ENCODE data around the gene TANK. TPM values are rescaled to one million over a fixed set of nuclear protein-coding genes. Genes with fewer than 3 reads are reported as not detected.

The TANK gene
- total RNA-seq, 1 experiment from 2014 or later = 17.8 TPM

DNA sequence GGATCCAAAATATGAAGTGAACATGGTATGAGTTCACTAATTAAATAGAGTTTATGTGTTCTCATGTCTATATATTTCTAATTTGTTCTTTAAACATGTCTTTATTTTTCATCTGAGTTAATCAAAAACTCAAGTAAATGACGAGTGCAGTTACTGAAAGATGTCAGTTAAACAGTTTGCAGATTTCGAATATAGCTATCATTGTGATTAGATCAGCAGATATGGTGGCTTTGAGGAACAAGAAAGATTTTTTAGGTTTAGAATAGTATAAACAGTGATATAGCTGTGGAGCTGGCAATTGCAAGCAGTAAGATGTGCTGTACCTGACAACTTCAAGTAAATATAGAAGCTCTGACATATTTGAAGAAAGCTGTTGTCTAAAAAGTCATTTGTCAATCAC lies 49.7 kb downstream of the TANK start:
- peaks cover 1% of the 10 kb centered on the region; the same call in 1 of the 2 replicates for H3K36me3 ChIP-seq (replicated peaks; ENCODE audit: control insufficient read depth, insufficient read depth, low read length)
- no peaks in the 10 kb centered on the region for H3K27me3 ChIP-seq (ENCODE audit: control insufficient read depth, insufficient read depth, low read length)
- DNase-seq = no peak
- H3K4me3 ChIP-seq (ENCODE audit: insufficient read depth, low read depth, low read length) = no peak overlapping the region

DNA sequence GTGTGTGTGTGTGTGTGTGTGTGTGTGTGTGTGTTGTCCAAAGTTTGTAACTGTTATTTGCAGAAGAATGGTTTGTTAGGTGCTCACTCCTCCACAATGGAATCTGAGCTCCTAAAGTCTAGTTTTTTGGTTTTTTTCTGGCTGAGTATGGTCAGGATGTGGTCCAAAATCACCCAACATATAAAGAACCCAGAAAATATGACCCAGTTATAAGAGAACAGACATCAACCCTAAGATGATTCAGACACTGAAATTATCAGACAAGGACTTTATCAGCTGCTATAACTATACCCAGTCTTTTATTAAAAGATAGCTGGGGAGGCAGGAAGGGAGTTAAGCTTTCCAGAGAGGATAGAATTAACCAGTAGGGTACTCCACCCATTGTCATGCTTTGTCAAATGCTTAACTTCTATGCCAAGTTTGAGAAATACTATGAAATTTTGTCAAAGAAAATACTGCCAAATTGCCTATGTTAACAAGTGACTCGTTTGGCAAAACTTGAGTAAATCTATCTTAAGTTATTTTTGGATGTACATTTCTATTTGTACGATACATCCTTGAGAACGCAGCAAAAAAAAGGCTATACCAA lies 57.5 kb downstream of the TANK start:
- Histone ChIP-seq H3K4me3 (ENCODE audit: insufficient read depth, low read depth, low read length) (no peak overlapping the region), H3K27me3 (ENCODE audit: control insufficient read depth, insufficient read depth, low read length) (no peaks in the 10 kb centered on the region), H3K36me3 (replicated peaks; ENCODE audit: control insufficient read depth, insufficient read depth, low read length) (no peaks in the 10 kb centered on the region)
- DNase-seq = no peak

DNA sequence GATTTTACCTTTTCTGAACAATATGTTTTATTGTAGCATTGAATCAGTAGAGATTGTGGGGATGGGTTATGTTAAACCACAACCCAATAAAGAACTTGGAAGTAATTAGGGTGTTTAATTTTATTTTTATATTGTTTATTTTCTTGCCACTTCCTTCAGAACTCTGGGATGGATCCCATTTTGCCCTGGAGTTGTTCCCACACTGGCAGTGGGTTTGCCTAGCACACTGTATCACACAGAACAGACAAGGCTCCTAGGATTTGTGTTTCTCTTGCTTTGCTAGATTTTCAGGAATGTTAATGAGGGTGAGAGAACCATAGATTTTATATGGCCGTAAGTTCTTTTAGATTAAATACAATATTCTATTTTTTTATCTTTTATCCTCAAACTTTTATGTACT lies 59.0 kb downstream of the TANK start:
- Histone ChIP-seq H3K4me3 (ENCODE audit: insufficient read depth, low read depth, low read length) (no peak overlapping the region), H3K36me3 (replicated peaks; ENCODE audit: control insufficient read depth, insufficient read depth, low read length) (no peaks in the 10 kb centered on the region), H3K27me3 (ENCODE audit: control insufficient read depth, insufficient read depth, low read length) (no peaks in the 10 kb centered on the region)
- DNase-seq = no peak

DNA sequence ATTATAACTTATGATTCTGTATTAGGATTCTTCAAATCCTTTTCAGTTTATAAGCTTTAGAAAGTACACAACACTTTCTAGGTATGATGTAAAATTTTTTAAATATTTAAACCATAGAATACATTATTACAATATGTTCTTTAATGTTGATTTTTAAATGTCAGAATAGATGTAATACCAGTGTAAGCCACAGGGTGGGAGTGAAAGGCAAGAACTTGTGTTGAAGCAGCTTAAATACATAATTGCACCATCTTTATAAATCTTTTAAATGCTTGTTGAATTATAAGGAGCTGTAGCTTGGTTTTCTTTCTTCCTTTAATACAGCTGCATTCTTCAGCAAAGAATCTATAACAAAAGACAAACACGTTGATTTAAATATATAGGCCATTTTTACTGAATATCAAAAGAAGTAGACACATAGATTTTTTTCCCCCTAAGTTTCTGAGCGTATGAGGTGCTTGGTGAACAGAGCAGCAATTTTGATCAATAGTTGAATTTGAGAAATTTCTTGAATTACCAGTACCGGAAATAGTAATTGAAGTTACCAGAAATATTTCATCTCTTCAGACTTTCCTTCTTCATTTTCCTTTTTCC lies 63.0 kb downstream of the TANK start:
- Histone ChIP-seq H3K36me3 (replicated peaks; ENCODE audit: control insufficient read depth, insufficient read depth, low read length) (no peaks in the 10 kb centered on the region; the same call in 1 of the 2 replicates), H3K4me3 (ENCODE audit: insufficient read depth, low read depth, low read length) (no peak overlapping the region), H3K27me3 (ENCODE audit: control insufficient read depth, insufficient read depth, low read length) (no peaks in the 10 kb centered on the region)
- DNase-seq = no peak

DNA sequence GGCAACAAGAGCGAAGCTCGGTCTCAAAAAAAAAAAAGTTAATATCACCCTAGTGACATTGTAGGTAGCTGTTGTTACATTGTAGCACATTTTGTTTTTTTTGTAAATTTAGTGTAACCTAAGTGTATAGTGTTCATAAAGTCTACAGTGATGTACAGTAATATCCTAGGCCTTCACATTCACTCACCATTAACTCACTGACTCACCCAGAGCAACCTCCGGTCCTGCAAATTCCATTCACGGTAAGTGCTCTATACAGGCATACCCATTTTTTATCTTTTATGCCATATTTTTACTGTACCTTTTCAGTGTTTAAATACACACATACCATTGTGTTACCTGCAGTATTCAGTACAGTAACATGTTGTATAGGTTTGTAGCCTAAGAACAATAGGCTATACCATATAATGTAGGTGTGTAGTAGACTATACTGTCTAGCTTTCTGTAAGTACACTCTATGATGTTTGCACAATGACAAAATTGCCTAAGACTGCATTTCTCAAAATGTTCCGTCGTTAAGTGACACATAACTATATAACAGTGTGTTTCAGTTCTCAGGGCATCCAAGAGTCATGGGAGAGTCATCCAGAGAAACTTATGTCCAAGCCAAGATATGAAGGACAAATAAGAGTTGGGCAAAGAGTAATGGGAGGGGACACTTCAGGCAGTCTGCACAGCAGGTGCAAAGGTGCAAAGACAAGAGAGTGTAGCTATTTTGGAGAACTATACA lies 68.4 kb downstream of the TANK start:
- no peaks in the 10 kb centered on the region for H3K27me3 ChIP-seq (ENCODE audit: control insufficient read depth, insufficient read depth, low read length)
- no peaks in the 10 kb centered on the region; the same call in 1 of the 2 replicates for H3K36me3 ChIP-seq (replicated peaks; ENCODE audit: control insufficient read depth, insufficient read depth, low read length)
- no peak for DNase-seq
- no peak overlapping the region for H3K4me3 ChIP-seq (ENCODE audit: insufficient read depth, low read depth, low read length)

DNA sequence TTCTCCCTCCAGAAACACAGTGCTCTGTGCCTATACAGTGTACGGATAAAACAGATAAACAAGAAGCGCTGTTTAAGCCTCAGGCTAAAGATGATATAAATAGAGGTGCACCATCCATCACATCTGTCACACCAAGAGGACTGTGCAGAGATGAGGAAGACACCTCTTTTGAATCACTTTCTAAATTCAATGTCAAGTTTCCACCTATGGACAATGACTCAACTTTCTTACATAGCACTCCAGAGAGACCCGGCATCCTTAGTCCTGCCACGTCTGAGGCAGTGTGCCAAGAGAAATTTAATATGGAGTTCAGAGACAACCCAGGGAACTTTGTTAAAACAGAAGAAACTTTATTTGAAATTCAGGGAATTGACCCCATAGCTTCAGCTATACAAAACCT lies 70.7 kb downstream of the TANK start:
- Histone ChIP-seq H3K4me3 (ENCODE audit: insufficient read depth, low read depth, low read length) (no peak overlapping the region), H3K36me3 (replicated peaks; ENCODE audit: control insufficient read depth, insufficient read depth, low read length) (no peaks in the 10 kb centered on the region), H3K27me3 (ENCODE audit: control insufficient read depth, insufficient read depth, low read length) (no peaks in the 10 kb centered on the region)
- DNase-seq = no peak

DNA sequence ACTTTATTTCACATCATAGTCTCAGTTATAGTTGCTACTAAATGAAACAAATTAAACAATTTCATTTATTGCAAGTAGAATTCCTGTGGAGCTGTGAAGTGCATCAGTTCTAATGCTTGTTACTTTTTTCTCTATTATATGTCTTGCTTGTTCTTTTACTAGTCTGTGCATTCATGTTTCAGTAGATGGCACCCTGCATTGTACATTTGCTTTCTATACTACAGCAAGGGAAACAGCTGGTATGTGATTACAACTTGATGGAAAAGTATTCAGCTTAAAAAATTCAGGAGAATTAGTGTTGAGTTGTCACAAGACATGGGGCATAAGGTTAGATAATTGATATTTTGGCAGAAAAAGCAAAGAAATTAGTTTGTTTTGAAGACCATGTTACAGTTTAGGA lies 72.3 kb downstream of the TANK start:
- peaks cover 9% of the 10 kb centered on the region for H3K27me3 ChIP-seq (ENCODE audit: control insufficient read depth, insufficient read depth, low read length)
- no peak for DNase-seq
- H3K36me3 ChIP-seq (replicated peaks; ENCODE audit: control insufficient read depth, insufficient read depth, low read length) = no peaks in the 10 kb centered on the region
- H3K4me3 ChIP-seq (ENCODE audit: insufficient read depth, low read depth, low read length) = no peak overlapping the region

DNA sequence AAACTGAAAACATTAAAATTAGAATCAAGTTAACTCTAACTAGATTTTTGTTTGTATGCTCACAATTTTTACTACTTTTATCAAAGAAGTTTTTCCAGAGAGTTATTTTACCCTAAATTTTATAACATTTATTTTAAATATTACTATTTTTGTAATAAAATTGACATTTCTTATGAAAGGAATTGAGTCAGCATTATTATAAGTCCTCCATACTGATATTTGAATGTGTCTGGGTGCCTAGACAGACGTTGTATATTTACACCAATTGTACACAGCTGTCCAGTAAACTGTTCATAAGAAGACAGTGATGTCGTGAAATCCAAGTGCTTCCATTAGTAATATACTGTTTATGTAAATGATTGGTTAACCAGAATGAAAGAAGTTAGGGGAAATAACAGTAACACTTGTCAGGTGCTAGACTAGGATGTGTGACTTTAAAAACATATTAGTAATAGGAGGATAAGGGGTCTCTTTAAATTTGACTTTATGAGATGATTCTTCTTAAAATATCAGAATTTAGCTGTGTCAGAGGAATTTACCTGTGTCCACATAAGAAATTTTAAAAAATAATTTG lies 73.7 kb downstream of the TANK start:
- Histone ChIP-seq H3K27me3 (ENCODE audit: control insufficient read depth, insufficient read depth, low read length) (peaks cover 19% of the 10 kb centered on the region), H3K36me3 (replicated peaks; ENCODE audit: control insufficient read depth, insufficient read depth, low read length) (no peaks in the 10 kb centered on the region), H3K4me3 (ENCODE audit: insufficient read depth, low read depth, low read length) (no peak overlapping the region)
- DNase-seq = no peak

DNA sequence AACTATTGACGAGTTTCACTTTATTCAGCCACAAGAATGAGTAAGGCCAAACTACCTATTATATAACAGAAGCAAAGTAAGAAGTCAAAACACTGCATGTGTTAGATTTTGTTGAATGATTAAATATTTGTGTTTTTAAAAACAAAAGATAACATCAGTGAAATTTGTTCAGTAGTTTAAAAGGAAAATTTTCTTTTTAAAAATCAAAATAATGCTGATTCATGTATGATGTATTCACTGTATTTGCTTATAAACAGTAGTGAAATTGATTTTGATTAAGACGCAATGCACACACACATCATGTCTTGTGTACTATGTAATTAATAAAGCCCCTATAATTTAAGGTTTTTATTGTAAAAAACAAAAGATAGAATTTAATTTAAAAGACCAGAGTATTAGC lies 74.4 kb downstream of the TANK start:
- no peak for DNase-seq
- Histone ChIP-seq H3K4me3 (ENCODE audit: insufficient read depth, low read depth, low read length) (no peak overlapping the region), H3K27me3 (ENCODE audit: control insufficient read depth, insufficient read depth, low read length) (peaks cover 21% of the 10 kb centered on the region), H3K36me3 (replicated peaks; ENCODE audit: control insufficient read depth, insufficient read depth, low read length) (no peaks in the 10 kb centered on the region)

DNA sequence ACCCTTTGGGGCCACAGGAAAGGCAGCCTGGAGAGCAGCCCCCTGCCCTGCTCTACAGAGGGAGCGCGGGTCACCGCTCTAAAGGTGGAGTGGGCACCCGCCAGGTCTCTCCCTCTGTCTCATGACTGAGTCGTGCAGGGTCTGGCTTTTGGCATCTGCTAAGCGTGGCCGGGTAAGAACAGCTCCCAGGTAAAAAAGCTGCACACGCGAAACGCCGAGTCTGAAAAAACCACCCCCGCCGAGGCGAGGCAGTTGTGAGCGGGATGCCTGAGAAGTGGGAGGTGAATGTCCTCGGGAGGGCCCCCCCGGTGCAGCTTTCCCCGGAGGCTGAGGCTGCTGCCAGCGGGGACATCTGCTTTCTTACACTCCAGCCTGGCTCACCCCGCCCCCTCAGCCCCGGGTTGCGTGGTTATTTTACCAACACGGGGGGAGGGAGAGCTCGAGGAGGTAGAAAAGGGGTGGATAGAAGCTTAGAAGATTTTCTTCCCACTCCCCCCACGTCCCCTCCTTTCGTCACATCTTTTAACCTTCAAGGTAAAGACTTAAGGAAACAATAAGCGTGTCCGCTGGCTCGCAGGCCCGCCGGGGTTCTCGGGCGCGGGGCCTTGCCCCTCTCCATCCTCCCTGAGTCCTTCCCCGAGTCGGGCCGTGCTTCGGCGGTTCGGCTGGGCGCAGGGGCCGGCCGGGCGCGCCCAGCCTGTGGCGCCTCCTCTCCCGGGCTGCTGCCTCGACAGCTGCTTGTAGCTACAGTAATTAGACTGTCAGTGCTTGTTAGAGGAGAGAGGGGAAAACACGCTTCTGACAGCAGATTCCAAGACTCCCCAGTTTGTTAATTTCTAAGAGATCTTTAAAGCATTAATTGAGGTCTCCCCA lies 77.4 kb downstream of the TANK start:
- Histone ChIP-seq H3K27me3 (ENCODE audit: control insufficient read depth, insufficient read depth, low read length) (peaks cover 40% of the 10 kb centered on the region), H3K4me3 (ENCODE audit: insufficient read depth, low read depth, low read length) (peak overlapping the region; percentile 63), H3K36me3 (replicated peaks; ENCODE audit: control insufficient read depth, insufficient read depth, low read length) (no peaks in the 10 kb centered on the region)
- peak; percentile 74 for DNase-seq

DNA sequence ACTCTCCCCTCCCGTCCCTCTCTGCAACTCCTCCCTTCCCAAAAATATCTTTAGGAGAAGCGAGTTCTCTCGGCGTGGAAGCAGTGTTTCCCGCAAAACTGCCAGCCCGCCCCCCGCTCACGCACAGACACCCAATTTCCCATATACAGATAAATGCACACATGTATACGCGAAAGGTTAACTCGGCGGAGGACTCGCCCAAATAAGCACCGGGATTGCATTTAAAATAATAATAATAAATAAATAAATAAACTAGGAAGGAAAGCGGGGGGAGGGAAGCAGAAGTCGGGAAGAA lies 78.0 kb downstream of the TANK start:
- Histone ChIP-seq H3K4me3 (ENCODE audit: insufficient read depth, low read depth, low read length) (peak overlapping the region; percentile 63), H3K27me3 (ENCODE audit: control insufficient read depth, insufficient read depth, low read length) (peaks cover 41% of the 10 kb centered on the region), H3K36me3 (replicated peaks; ENCODE audit: control insufficient read depth, insufficient read depth, low read length) (no peaks in the 10 kb centered on the region)
- DNase-seq = no peak

DNA sequence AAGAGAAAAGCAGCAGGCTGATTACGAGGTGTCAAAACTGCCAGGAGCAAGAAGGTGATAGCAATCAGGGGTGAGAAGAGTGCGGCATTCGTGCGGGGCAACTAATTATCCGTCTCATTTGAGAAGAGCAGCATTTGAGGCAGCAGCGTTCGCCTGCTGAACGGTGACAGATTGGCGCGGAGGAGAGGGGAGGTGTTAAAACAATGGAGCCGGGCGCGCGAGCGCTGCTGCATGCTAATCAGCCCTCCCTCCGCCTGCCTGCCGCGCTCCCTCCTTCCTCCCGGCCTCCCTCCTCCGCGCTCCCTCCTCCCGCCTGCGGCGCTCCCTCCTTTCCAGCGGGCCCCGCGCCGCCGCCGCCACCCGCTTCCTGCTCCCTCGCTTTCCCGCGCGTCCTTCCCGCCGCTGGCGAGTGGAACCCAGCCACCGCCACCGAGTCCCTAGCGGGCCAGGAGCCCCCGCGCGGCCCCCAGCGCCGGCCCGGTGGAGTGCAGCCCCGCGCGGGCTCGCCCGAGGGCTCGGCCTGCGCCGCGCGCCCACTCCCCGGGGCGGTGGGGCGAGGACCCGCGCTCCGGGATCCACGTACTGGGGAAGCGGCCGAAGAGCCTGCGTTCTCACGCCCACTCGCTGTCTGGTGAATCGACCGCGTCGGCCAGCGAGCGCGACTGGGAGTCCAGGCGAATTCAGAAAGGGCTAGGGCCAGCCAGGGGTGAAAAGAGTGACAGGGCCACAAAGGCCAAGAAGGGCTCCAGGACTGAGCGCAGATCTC lies 78.5 kb downstream of the TANK start:
- DNase-seq = peak; percentile 90
- peak overlapping the region; percentile 63 for H3K4me3 ChIP-seq (ENCODE audit: insufficient read depth, low read depth, low read length)

DNA sequence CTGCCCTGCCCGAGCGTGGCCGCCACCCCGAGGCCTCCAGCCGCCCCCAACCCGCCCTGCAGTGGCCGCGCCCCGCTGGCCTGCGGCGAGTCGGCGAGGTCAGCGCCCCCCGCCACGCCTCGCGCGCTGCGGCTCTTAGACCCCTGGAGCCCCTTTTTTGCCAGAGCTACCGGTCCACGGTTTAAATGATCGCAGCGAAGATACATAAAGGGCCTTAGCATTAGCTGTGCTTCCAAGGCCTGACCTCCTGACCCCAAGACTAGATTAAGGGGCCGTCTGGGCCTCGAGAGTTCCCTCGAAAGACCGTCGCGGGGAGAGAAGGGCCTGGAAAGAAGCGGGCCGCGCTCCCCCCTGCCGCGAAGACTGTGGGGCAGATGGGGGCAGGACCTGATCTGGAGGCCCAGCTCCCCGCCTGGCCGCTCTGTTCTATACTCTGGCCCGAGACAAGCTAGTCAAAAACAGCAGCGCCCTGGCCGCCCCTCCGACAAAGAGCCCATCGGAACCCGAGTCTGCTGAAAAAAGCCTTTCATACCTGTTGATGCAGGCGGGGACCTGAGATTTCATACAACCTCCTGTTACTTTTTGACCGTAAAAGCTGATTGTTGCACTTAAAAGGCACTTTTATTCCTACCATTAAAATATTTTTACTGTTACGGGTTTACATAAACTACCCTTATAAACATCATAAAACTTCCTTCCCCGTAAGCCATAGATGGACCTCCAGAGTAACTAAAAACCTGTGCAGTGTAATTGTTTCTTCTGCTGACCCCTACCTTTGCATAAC lies 79.3 kb downstream of the TANK start:
- DNase-seq = peak; percentile 61
- no peaks in the 10 kb centered on the region for H3K36me3 ChIP-seq (replicated peaks; ENCODE audit: control insufficient read depth, insufficient read depth, low read length)
- peaks cover 48% of the 10 kb centered on the region for H3K27me3 ChIP-seq (ENCODE audit: control insufficient read depth, insufficient read depth, low read length)
- H3K4me3 ChIP-seq (ENCODE audit: insufficient read depth, low read depth, low read length) = peak overlapping the region; percentile 63

More for the DNA sequence above, 78.5 kb downstream of the TANK start:
- no peaks in the 10 kb centered on the region for H3K36me3 ChIP-seq (replicated peaks; ENCODE audit: control insufficient read depth, insufficient read depth, low read length)
- H3K27me3 ChIP-seq (ENCODE audit: control insufficient read depth, insufficient read depth, low read length) = peaks cover 45% of the 10 kb centered on the region

All from H7 (cell line).